ENCODE data around the gene SLC35G2.
"Not testable (repeated sequence)": the region's sequence is repeated elsewhere in the genome, so short reads cannot be mapped to it uniquely, and the experiment has no call there.

SLC35G2 gene

DNA sequence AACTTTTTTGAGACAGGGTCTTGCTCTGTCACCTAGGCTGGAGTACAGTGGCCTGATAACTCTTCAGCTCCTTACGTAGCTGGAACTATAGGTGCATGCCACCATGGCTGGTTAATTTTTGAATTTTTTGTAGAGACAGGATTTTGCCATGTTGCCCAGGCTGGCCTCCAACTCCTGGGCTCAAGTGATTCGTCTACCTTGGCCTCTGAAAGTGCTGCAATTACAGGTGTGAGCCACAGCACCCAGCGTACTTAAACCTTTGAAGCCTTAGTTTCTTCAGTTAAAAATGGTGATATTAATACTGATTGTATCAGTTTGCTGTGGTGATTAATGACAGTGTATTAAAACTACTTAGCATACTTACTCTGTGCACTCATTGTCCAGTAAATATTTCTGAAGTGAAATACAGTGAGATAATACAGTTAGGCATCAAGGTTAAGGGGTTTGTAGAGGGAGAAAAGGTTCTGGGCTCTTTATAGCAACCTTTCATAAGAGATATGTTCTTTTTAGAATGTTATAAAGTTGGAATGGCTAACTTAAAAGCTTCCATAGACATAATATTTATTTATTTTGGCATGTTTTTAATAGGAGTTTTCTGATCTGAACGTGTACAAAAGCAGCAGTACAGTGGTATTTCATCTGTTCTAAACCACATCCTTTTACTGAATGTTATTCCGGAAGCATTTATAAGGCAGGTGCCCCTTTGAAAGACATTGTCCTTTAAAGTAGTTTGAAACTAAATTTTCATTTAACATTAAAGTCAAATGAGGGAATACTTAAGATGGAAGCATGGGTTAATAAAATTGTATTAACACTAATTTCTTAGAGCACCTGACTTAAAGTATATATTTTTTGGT is 66.7 kb downstream of the SLC35G2 start:
- DNase-seq (ENCODE audit: low spot score), result no peak

DNA sequence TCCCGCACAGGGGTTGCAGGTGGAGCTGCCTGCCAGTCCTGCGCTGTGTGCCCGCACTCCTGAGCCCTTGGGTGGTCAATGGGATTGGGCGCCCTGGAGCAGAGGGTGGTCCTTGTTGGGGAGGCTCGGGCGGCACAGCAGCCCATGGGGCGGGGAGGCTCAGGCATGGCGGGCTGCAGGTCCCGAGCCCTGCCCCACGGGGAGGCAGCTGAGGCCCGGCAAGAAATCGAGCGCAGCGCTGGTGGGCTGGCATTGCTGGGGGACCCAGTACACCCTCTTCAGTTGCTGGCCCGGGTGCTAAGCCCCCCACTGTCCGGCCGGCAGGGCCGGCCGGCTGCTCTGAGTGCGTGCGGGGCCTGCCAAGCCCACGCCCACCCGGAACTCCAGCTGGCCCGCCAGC is 71.0 kb downstream of the SLC35G2 start:
- DNase-seq (ENCODE audit: low spot score), result no peak

DNA sequence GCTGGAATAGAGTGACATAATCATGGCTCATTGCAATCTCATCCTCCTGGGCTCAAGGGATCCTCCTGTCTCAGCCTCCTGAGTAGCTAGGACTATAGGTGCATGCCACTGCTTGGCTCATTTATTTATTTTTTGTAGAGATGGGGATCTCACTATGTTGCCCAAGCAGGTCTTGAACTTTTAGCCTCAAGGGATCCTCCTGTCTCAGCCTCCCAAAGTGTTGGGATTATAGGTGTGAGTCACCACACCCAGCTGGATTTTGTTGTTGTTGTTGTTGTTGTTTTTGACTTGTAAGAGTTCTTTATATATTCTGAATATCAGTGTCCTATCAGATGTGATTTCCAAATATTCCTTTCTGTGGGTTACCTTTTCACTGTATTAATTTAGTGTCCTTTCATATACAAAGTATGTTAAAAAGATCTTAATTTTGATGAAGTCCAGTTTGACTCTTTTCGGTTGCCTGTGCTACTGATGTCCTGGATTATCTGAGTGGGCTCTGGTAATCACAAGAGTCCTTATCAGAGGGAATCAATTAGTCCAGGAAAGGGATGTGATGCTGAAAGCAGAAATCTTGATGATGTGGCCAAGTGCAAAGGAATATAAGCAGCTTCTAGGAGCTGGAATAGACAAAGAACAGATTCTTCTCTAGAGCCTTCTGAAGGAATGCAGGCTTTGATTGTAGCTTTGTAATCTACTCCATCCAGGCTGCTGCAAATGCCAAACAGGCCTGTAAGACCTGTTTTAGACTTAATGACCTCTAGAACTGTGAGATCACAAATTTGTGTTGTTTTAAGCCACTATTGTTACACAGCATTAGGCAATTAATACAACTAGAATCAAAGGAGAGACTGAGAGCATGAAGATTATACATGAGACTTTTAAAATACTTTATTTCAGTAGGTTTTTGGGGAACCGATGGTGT is 73.3 kb downstream of the SLC35G2 start:
- no peak for DNase-seq (ENCODE audit: low spot score)

DNA sequence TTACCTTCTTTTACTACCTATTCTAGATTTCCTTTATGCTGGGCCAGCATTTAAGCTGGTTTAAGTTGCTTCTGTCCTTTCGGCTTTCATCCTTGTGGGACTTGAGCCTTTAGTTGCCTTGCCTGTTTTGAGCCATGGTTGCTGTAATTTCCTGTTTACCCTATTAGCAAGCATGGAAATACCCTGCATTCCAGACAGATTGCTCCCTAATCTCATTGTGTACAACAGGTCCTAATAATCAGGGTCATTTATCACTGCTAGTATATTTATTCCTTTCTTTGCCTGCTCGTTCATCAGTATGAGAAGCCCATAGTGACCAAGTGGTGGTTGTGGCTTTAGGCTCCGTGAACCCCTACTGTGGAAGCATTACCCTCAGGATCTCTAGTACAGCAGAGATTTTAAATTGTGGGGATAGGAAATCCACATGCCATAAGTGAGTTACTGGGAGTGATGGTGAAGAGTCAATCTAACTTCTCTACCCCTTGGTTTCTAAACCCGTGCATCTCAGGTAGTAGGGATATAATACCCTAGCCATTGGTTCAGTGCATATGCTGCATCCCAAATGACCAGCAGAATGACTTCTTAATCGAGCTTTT is 75.0 kb downstream of the SLC35G2 start:
- DNase-seq (ENCODE audit: low spot score), result no peak

DNA sequence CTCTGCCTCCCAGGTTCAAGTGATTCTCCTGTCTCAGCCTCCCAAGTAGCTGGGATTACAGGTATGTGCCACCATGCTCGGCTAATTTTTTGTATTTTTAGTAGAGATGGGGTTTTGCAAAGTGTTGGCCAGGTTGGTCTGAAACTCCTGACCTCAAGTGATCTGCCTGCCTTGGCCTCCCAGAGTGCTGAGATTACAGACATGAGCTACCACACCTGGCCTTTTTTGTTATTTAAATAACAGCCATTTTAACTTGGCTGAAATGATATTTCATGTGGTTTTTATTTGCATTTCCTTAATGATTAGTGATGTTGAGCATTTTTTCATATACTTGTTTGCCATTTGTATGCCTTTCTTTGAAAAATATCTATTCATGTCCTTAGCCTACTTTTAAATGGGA is 78.2 kb downstream of the SLC35G2 start:
- DNase-seq (ENCODE audit: low spot score), result not testable (repeated sequence)

DNA sequence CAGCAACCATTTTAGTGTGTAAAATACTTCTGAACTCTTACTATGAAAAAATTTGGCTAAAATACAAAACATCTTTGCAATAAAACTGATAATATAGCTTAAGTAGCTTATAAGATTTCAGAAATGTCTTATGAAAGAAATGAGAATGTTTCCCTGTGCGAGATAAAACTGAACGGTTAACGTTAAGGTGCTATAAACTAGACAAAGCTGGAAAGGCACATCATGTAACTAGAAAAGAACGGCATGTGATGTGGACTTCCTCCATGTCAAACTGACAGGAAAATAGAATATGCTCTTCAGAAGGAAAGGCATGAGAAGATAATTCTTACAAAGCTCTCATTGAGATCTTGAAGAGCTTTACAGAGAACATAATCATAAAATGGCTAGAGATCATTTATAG is 79.6 kb downstream of the SLC35G2 start:
- DNase-seq (ENCODE audit: low spot score), result no peak

DNA sequence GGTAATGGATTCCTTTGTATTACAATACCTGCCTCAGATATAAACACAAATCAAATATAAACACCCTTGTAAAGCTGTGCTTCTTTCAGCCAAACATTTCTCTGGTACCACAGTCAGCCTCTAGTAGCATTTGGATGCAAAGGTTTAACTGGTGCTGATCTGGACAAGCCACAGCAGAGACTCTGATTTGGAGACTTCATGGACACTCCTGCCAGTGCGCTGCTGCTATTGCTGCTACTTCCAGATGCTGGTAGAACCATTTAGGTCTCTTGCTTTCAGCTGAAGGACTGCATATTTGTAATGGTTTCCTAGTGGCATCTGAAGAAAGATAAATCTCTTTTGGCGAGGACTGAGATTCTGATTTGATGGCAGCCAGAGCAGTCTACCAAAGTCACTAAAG is 80.0 kb downstream of the SLC35G2 start:
- no peak for DNase-seq (ENCODE audit: low spot score)

DNA sequence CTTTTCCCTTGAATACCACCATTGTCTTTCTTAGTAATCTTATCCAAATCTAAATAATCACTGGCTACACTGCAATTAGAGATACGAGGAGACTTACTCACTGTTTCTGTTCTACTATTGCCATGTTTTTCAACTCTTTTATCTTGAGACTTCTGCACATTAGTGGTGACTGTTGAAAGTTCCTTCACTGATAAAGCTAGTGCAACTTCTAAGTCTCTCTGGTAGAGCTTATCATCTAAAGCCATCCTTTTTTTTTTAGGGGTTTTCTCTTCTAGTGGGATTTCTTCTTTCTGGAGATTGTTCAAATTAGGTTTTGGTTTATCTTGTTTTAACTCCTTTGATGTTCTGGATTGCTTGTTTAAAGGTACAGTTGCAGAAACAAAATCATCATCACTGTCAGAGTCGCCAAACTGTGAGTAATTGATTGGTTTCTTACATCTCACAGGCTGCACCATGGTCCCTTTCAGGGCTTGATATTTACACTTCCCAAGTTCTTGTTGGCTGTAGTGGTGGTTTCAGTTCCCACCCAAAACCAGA is 80.8 kb downstream of the SLC35G2 start:
- DNase-seq (ENCODE audit: low spot score), result no peak

DNA sequence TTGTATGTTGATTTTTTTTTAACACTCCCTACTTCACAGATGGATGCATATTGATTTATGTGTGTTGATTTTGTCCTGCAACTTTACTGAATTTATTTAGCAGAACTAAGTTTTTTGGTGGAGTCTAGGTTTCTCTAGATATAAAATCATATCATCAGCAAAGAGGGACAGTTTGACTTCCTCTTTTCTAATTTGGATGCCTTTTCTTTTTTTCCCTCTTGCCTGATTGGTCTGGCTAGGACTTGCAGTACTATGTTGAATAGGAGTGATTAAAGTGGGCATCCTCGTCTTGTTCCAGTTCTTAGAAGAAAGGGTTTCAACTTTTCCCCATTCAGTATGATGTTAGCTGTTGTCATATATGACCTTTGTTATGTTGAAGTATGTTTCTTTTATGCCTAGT is 81.8 kb downstream of the SLC35G2 start:
- not testable (repeated sequence) for DNase-seq (ENCODE audit: low spot score)

DNA sequence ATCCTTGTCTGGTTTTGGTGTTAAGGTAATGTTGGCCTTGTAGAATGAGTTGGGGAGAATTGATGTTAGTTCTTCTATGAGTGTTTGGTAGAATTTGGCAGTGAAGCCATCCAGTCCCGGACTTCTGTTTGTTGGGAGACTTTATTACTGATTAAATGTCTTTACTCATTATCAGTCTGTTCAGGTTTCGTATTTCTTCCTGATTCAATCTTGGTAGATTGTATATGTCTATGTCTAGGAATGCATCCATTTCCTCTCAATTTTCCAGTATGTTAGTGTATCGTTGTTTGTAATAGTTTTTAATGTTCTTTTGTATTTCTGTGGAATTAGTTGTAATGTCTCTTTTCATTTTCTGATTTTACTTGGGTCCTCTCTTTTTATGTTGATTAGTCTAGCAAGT is 82.5 kb downstream of the SLC35G2 start:
- no peak for DNase-seq (ENCODE audit: low spot score)

DNA sequence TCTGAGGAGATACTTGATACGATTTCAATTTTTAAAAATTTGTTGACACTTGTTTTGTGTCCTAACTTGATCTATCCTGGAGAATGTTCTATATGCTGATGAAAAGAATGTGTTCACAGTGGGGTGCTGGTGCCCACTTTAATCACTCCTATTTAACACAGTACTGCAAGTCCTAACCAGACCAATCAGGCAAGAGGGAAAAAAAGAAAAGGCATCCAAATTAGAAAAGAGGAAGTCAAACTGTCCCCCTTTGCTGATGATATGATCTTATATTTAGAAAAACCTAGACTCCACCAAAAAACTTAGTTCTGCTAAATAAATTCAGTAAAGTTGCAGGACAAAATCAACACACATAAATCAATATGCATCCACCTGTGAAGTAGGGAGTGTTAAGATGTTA is 83.6 kb downstream of the SLC35G2 start:
- DNase-seq (ENCODE audit: low spot score), result not testable (repeated sequence)

DNA sequence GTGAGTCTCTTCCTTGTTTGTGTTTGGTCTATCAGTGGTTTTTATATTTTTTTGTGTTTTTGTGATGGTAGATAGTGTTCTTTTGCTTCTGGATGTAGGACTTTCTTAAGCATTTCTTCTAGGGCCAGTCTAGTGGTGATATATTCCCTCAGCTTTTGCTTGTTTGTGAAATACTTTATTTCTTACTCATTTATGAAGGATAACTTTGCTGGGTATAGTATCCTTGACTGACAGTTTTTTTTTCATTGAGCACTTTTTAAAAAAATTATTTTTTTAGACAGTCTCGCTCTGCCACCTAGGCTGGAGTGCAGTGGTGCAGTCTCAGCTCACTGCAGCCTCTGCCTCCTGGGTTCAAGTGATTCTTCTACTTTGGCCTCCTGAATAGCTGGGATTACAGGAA is 85.0 kb downstream of the SLC35G2 start:
- DNase-seq (ENCODE audit: low spot score), result no peak

DNA sequence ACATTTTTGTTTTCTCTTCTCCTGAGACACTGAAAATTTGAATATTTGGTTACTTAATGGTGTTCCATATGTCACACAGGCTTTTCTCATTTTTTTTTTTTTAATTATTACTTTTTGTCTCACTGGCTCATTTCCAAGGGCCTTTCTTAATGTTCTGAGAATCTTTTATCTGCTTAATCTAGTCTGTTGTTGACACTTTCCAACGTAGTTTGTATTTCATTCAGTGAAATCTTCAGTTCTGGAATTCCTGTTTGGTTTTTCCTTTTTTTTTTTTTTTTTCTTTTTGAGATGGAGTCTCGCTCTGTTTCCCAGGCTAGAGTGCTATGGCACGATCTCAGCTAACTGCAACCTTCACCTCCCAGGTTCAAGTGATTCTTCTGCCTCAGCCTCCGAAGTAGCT is 85.8 kb downstream of the SLC35G2 start:
- no peak for DNase-seq (ENCODE audit: low spot score)
